K562 (cell line): ENCODE results near the gene SYNRG. TPM values are rescaled to one million over a fixed set of nuclear protein-coding genes. Genes with fewer than 3 reads are reported as not detected.

Experiments
- BRD4 ChIP-seq: fragments of 200-600 bp; sonication (generic); IDR thresholded peaks from 2 replicates; pipeline ENCODE4 v1.6.1; 2017; ENCODE audit warnings: inconsistent platforms
- BRD9 ChIP-seq: fragments of 450-650 bp; IDR thresholded peaks from 2 replicates; pipeline ENCODE4 v1.6.1; 2018; ENCODE audit warnings: low read depth; ENCODE audit not compliant: partially characterized antibody
- DACH1 ChIP-seq: fragments of 450-650 bp; IDR thresholded peaks from 2 replicates; pipeline ENCODE4 v1.6.1; 2018; ENCODE audit not compliant: partially characterized antibody
- FOS ChIP-seq: IDR thresholded peaks from 3 replicates; pipeline ENCODE4 v1.6.1; 2011; ENCODE audit not compliant: insufficient read length; ENCODE audit errors: extremely low read depth
- HDAC6 ChIP-seq: IDR thresholded peaks from 2 replicates; pipeline ENCODE4 v1.6.1; 2012; ENCODE audit warnings: low read depth, mild to moderate bottlenecking, control low read depth, inconsistent platforms, low read length, moderate library complexity
- JUND ChIP-seq, 2 experiments: IDR thresholded peaks; 2 replicates in 1 of 2; 3 replicates in 1 of 2; pipeline ENCODE4 v1.6.1; 2011; ENCODE audit warnings: borderline replicate concordance in 2 of 2, low read depth in 2 of 2, low read length in 2 of 2, improper control_type of control experiment in 1 of 2, missing biosample characterization in 1 of 2, missing genetic modification characterization in 1 of 2, missing genetic modification reagents in 1 of 2
- KLF13 ChIP-seq: fragments of 450-650 bp; IDR thresholded peaks from 2 replicates; pipeline ENCODE4 v1.6.1; 2016; ENCODE audit warnings: missing genetic modification characterization, low read depth, mild to moderate bottlenecking, missing compliant biosample characterization, moderate library complexity, borderline replicate concordance
- MCM5 ChIP-seq: fragments of 450-650 bp; IDR thresholded peaks from 2 replicates; pipeline ENCODE4 v1.6.1; 2016; ENCODE audit warnings: low read depth
- MEIS2 ChIP-seq: fragments of 450-650 bp; IDR thresholded peaks from 2 replicates; pipeline ENCODE4 v1.6.1; 2014; ENCODE audit warnings: mild to moderate bottlenecking; ENCODE audit not compliant: partially characterized antibody
- NR2F6 ChIP-seq: fragments of 450-650 bp; formaldehyde crosslinking; IDR thresholded peaks from 2 replicates; pipeline ENCODE4 v1.4.0; 2020; ENCODE audit warnings: mild to moderate bottlenecking
- PHB2 ChIP-seq: fragments of 450-650 bp; IDR thresholded peaks from 2 replicates; pipeline ENCODE4 v1.6.1; 2017; ENCODE audit warnings: low read depth
- POLR2AphosphoS2 ChIP-seq: IDR thresholded peaks from 2 replicates; pipeline ENCODE4 v1.6.1; 2012; ENCODE audit warnings: low read length, improper control_type of control experiment
- SMAD1 ChIP-seq: fragments of 150-350 bp; IDR thresholded peaks from 2 replicates; pipeline ENCODE4 v1.6.1; 2014; ENCODE audit warnings: low read length, low read depth; ENCODE audit not compliant: partially characterized antibody
- TFAM ChIP-seq: fragments of 250-450 bp; sonication (Bioruptor Pico); conservative IDR thresholded peaks from 2 replicates; pipeline ENCODE4 v1.5.0; 2021; ENCODE audit warnings: mild to moderate bottlenecking, moderate library complexity
- ZBTB5 ChIP-seq: fragments of 450-650 bp; IDR thresholded peaks from 2 replicates; pipeline ENCODE4 v1.6.1; 2017; ENCODE audit warnings: antibody characterized with exemption
- ZNF347 ChIP-seq: fragments of 450-650 bp; formaldehyde crosslinking; IDR thresholded peaks from 2 replicates; pipeline ENCODE4 v1.4.0; 2020; ENCODE audit warnings: low read depth, mild to moderate bottlenecking, moderate library complexity
- polyA plus RNA-seq, 8 experiments: library from polyadenylated mRNA; depleted of rRNA in 4 of 8; stranded (reverse) in 5 of 8; unstranded in 3 of 8; fragments of >200 nt; fragmentation: Nextera tagmentation in 2 of 8; fragmentation: Illumina TruSeq in 1 of 8; extraction: Ambion mirVana in 2 of 8; extraction: Trizol in 1 of 8; gene quantifications; 2 replicates each; pipeline versions ENCODE4 v1.2.1 to v1.2.3, GENCODE V29; 2011 to 2014; ENCODE audit warnings: inconsistent platforms in 1 of 8, missing spikeins in 1 of 8
- total RNA-seq, 7 experiments: library from RNA; depleted of rRNA in 6 of 7; stranded (reverse); fragments of >200 nt in 6 of 7; fragmentation: Illumina TruSeq in 2 of 7; extraction: Trizol in 2 of 7; gene quantifications; 2 replicates each; pipeline versions ENCODE4 v1.2.1 to v1.2.3, GENCODE V29; 2011 to 2021; ENCODE audit warnings: low replicate concordance in 1 of 7
- TF ChIP-seq, protein P1 (sequence below): sonication (generic); formaldehyde crosslinking; IDR thresholded peaks from 2 replicates; pipeline ENCODE4 v1.4.0; 2020; ENCODE audit warnings: mild to moderate bottlenecking, missing genetic modification reagents

SYNRG gene
- total and polyA plus RNA-seq, 9 of the 15 experiments (the other 6 are each of a cell fraction or from before 2014, with no cell fraction given): 2.9 to 28.2 (median 15.1) TPM

DNA sequence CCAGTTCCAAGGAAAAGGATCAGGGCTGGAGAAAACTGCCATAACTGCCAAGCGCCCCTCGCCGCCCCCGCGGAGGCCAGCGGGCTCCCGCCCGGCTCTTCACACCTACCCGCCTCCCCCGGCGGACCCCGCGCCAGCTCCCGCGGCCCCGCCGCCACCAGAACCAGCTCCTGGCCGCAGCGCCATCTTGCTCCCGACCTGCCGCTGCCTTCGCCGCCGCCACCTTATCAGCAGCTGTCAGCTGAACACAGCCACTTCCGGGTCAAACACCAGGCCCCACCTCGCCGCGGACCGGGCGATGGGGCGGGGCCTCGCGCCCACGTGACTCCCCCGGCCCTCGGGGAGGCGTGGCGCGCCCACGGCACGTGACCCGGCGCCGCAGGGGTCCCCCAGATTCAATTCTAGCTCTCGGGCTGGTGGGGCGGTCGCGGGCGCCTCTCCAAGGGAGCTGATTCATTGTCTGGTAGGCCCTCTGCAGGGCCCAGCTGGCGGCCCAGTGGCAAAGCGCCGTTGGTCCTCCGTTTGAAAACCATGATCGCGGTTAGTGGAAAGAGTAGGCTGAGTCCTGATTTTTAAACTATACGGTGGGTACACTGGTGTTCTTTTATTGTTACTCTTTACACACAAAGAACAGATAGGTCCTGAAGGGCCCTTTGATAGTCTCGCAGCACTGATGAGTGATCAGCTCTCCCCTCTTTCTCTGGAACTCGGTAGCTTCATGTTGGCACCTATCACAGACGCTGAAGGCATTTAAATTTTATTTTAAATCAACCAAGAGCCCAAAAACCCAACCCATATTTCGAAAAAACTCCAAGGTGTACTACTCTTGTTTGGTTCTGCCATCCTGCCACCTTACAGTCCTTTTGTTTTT is at the start of gene SYNRG (continued):
- TF ChIP-seq ZBTB5: no peak
- TF ChIP-seq MEIS2: peak; percentile 79
- no peak for TF ChIP-seq HDAC6
- TF ChIP-seq, protein P1, sequence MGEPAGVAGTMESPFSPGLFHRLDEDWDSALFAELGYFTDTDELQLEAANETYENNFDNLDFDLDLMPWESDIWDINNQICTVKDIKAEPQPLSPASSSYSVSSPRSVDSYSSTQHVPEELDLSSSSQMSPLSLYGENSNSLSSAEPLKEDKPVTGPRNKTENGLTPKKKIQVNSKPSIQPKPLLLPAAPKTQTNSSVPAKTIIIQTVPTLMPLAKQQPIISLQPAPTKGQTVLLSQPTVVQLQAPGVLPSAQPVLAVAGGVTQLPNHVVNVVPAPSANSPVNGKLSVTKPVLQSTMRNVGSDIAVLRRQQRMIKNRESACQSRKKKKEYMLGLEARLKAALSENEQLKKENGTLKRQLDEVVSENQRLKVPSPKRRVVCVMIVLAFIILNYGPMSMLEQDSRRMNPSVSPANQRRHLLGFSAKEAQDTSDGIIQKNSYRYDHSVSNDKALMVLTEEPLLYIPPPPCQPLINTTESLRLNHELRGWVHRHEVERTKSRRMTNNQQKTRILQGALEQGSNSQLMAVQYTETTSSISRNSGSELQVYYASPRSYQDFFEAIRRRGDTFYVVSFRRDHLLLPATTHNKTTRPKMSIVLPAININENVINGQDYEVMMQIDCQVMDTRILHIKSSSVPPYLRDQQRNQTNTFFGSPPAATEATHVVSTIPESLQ: no peak
- peak; percentile 98 for TF ChIP-seq POLR2AphosphoS2
- TF ChIP-seq MCM5: no peak
- TF ChIP-seq BRD4: no peak
- no peak for TF ChIP-seq BRD9
- TF ChIP-seq JUND (IDR thresholded peaks at IDR 0.05; ENCODE audit: borderline replicate concordance, low read depth, low read length): peak; percentile 70
- peak; percentile 10; the same call in 1 of the 3 replicates for TF ChIP-seq JUND (tag; IDR thresholded peaks at IDR 0.05; ENCODE audit: borderline replicate concordance, low read depth, low read length)
- peak; percentile 60 for TF ChIP-seq FOS
- TF ChIP-seq KLF13 (tag): peak; percentile 90
- peak; percentile 54 for TF ChIP-seq SMAD1
- peak; percentile 98 for TF ChIP-seq DACH1
- no peak for TF ChIP-seq PHB2
- TF ChIP-seq TFAM (CRISPR knock-in tag): no peak
- TF ChIP-seq NR2F6 (CRISPR knock-in tag): no peak
- TF ChIP-seq ZNF347 (CRISPR knock-in tag): no peak
